GM23338 (cell line): ENCODE data around the gene DRGX. TPM values are rescaled to one million over a fixed set of nuclear protein-coding genes. Genes with fewer than 3 reads are reported as not detected.

Experiments
- ATAC-seq: fragments of 200-7000 bp; cut with Tn5 transposase; 3 replicates; pipeline ENCODE4 v1.9.1; 2020
- DNase-seq: peaks from one replicate; pipeline ENCODE4 v3.0.0-alpha.2; 2015; ENCODE audit warnings: low spot score
- H2AFZ ChIP-seq: fragments of 200-600 bp; sonication (generic); 2 replicates; pipeline ENCODE4 v1.8.0; 2016; ENCODE audit warnings: antibody characterized with exemption, mild to moderate bottlenecking, moderate library complexity
- H3F3A ChIP-seq: fragments of 200-600 bp; sonication (generic); replicated peaks from 2 replicates; pipeline ENCODE4 v1.8.0; 2017; ENCODE audit warnings: antibody characterized with exemption, mixed run types, low read depth
- H3K27ac ChIP-seq: fragments of 200-600 bp; sonication (generic); 2 replicates; pipeline ENCODE4 v1.6.1; 2016; ENCODE audit warnings: low read depth
- H3K27me3 ChIP-seq: fragments of 200-600 bp; sonication (generic); 2 replicates; pipeline ENCODE4 v1.8.0; 2016; ENCODE audit warnings: mild to moderate bottlenecking, mixed run types, moderate library complexity; ENCODE audit not compliant: insufficient read depth
- H3K36me3 ChIP-seq: fragments of 200-600 bp; sonication (generic); 2 replicates; pipeline ENCODE4 v1.8.0; 2016; ENCODE audit warnings: mild to moderate bottlenecking; ENCODE audit not compliant: insufficient read depth
- H3K4me1 ChIP-seq: fragments of 200-600 bp; sonication (generic); 2 replicates; pipeline ENCODE4 v1.8.0; 2016; ENCODE audit warnings: mild to moderate bottlenecking, moderate library complexity; ENCODE audit not compliant: insufficient read depth
- H3K4me2 ChIP-seq: fragments of 200-600 bp; sonication (generic); 2 replicates; pipeline ENCODE4 v1.7.1; 2017; ENCODE audit warnings: mixed run types
- H3K4me3 ChIP-seq: fragments of 200-600 bp; sonication (generic); 2 replicates; pipeline ENCODE4 v1.6.1; 2016; ENCODE audit warnings: mixed run types
- H3K79me2 ChIP-seq: fragments of 200-600 bp; sonication (generic); replicated peaks from 2 replicates; pipeline ENCODE4 v1.8.0; 2017; ENCODE audit warnings: mild to moderate bottlenecking; ENCODE audit not compliant: insufficient read depth
- H3K9me2 ChIP-seq: fragments of 200-600 bp; sonication (generic); 2 replicates; pipeline ENCODE4 v1.8.0; 2017; ENCODE audit not compliant: insufficient read depth
- H4K20me1 ChIP-seq: fragments of 200-600 bp; sonication (generic); replicated peaks from 2 replicates; pipeline ENCODE4 v1.8.0; 2017; ENCODE audit warnings: mild to moderate bottlenecking; ENCODE audit not compliant: insufficient read depth
- H3K27ac Mint-ChIP-seq: 2 replicates; pipeline ENCODE4 v1.8.0; 2020; ENCODE audit warnings: inconsistent platforms, mild to moderate bottlenecking, moderate library complexity, mixed read lengths
- H3K27me3 Mint-ChIP-seq: 3 replicates; pipeline ENCODE4 v1.8.0; 2022; ENCODE audit warnings: low read depth, mild to moderate bottlenecking, moderate library complexity, mixed read lengths, inconsistent platforms; ENCODE audit not compliant: insufficient read depth, poor library complexity
- H3K36me3 Mint-ChIP-seq: 3 replicates; pipeline ENCODE4 v1.8.0; 2021; ENCODE audit warnings: low read depth, mild to moderate bottlenecking, inconsistent platforms, moderate library complexity, mixed read lengths
- H3K4me1 Mint-ChIP-seq: 3 replicates; pipeline ENCODE4 v1.8.0; 2020; ENCODE audit warnings: mild to moderate bottlenecking, inconsistent platforms, mixed read lengths
- H3K4me3 Mint-ChIP-seq: 3 replicates; pipeline ENCODE4 v1.8.0; 2021; ENCODE audit warnings: moderate library complexity, mild to moderate bottlenecking, inconsistent platforms, mixed read lengths
- H3K9me3 Mint-ChIP-seq: 3 replicates; pipeline ENCODE4 v1.8.0; 2020; ENCODE audit warnings: moderate library complexity, mild to moderate bottlenecking, inconsistent platforms, mixed read lengths
- CREB1 ChIP-seq: fragments of 250-450 bp; sonication (Bioruptor Pico); IDR thresholded peaks from 2 replicates; pipeline ENCODE4 v1.5.0; 2020; ENCODE audit warnings: low read depth, mild to moderate bottlenecking, moderate library complexity
- EZH2 ChIP-seq: fragments of 200-600 bp; sonication (generic); IDR thresholded peaks from one replicate; pipeline ENCODE4 v1.8.0; 2017; ENCODE audit warnings: antibody characterized with exemption, mild to moderate bottlenecking, low read depth; ENCODE audit not compliant: unreplicated experiment
- NANOG ChIP-seq: IDR thresholded peaks from 2 replicates; pipeline ENCODE4 v1.6.1; 2016; ENCODE audit warnings: antibody characterized with exemption, borderline replicate concordance
- POLR2AphosphoS5 ChIP-seq: IDR thresholded peaks from 2 replicates; pipeline ENCODE4 v1.6.1; 2016; ENCODE audit warnings: antibody characterized with exemption, low read depth
- STAT1 ChIP-seq: IDR thresholded peaks from one replicate; pipeline ENCODE4 v1.6.1; 2016; ENCODE audit warnings: antibody characterized with exemption; ENCODE audit not compliant: unreplicated experiment
- ZNF114 ChIP-seq: fragments of 250-450 bp; sonication (Bioruptor Pico); IDR thresholded peaks from 2 replicates; pipeline ENCODE4 v1.5.0; 2020; ENCODE audit warnings: mild to moderate bottlenecking, moderate library complexity
- ZNF331 ChIP-seq: fragments of 250-450 bp; sonication (Bioruptor Pico); IDR thresholded peaks from 2 replicates; pipeline ENCODE4 v1.5.0; 2020; ENCODE audit warnings: low read depth, mild to moderate bottlenecking, moderate library complexity
- polyA plus RNA-seq: library from polyadenylated mRNA; unstranded; fragments of >200 nt; fragmentation: Nextera tagmentation; extraction: Ambion mirVana; gene quantifications from 2 replicates; pipeline ENCODE4 v1.2.1, GENCODE V29; 2016
- total RNA-seq: library from RNA; depleted of rRNA; stranded (reverse); fragments of >200 nt; shearing (Covaris generic); gene quantifications from 2 replicates; pipeline ENCODE4 v1.2.3, GENCODE V29; 2014
- TF ChIP-seq, protein P1 (sequence below): fragments of 250-450 bp; sonication (Bioruptor Pico); IDR thresholded peaks from 2 replicates; pipeline ENCODE4 v1.5.0; 2020; ENCODE audit warnings: mild to moderate bottlenecking, moderate library complexity
- TF ChIP-seq, protein P2 (sequence below): IDR thresholded peaks from one replicate; pipeline ENCODE4 v1.6.1; 2018; ENCODE audit warnings: antibody characterized with exemption; ENCODE audit not compliant: unreplicated experiment
- TF ChIP-seq, protein P3 (sequence below): IDR thresholded peaks from 2 replicates; pipeline ENCODE4 v1.6.1; 2016; ENCODE audit warnings: antibody characterized with exemption

The DRGX gene
- total and polyA plus RNA-seq, 2 experiments from 2014 or later, result not detected

DNA sequence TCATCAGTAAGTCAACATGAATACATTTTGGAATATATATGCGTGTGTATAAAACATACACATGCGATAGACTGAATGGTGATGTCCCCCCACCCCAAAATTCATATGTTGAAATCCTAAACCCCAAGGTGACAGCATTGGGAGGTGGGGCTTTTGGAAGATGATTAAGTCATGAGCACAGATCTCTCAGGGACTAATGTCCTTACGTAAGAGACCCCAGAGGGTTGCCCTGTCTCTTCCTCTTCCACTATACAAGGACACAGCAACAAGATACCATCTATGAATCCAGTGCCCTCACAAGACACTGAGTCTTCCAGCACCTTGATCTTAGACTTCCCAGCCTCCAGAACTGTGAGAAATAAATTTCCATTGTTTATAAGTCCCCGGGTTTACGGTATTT is 22.5 kb downstream of the DRGX start (continued):
- TF ChIP-seq, protein P1, sequence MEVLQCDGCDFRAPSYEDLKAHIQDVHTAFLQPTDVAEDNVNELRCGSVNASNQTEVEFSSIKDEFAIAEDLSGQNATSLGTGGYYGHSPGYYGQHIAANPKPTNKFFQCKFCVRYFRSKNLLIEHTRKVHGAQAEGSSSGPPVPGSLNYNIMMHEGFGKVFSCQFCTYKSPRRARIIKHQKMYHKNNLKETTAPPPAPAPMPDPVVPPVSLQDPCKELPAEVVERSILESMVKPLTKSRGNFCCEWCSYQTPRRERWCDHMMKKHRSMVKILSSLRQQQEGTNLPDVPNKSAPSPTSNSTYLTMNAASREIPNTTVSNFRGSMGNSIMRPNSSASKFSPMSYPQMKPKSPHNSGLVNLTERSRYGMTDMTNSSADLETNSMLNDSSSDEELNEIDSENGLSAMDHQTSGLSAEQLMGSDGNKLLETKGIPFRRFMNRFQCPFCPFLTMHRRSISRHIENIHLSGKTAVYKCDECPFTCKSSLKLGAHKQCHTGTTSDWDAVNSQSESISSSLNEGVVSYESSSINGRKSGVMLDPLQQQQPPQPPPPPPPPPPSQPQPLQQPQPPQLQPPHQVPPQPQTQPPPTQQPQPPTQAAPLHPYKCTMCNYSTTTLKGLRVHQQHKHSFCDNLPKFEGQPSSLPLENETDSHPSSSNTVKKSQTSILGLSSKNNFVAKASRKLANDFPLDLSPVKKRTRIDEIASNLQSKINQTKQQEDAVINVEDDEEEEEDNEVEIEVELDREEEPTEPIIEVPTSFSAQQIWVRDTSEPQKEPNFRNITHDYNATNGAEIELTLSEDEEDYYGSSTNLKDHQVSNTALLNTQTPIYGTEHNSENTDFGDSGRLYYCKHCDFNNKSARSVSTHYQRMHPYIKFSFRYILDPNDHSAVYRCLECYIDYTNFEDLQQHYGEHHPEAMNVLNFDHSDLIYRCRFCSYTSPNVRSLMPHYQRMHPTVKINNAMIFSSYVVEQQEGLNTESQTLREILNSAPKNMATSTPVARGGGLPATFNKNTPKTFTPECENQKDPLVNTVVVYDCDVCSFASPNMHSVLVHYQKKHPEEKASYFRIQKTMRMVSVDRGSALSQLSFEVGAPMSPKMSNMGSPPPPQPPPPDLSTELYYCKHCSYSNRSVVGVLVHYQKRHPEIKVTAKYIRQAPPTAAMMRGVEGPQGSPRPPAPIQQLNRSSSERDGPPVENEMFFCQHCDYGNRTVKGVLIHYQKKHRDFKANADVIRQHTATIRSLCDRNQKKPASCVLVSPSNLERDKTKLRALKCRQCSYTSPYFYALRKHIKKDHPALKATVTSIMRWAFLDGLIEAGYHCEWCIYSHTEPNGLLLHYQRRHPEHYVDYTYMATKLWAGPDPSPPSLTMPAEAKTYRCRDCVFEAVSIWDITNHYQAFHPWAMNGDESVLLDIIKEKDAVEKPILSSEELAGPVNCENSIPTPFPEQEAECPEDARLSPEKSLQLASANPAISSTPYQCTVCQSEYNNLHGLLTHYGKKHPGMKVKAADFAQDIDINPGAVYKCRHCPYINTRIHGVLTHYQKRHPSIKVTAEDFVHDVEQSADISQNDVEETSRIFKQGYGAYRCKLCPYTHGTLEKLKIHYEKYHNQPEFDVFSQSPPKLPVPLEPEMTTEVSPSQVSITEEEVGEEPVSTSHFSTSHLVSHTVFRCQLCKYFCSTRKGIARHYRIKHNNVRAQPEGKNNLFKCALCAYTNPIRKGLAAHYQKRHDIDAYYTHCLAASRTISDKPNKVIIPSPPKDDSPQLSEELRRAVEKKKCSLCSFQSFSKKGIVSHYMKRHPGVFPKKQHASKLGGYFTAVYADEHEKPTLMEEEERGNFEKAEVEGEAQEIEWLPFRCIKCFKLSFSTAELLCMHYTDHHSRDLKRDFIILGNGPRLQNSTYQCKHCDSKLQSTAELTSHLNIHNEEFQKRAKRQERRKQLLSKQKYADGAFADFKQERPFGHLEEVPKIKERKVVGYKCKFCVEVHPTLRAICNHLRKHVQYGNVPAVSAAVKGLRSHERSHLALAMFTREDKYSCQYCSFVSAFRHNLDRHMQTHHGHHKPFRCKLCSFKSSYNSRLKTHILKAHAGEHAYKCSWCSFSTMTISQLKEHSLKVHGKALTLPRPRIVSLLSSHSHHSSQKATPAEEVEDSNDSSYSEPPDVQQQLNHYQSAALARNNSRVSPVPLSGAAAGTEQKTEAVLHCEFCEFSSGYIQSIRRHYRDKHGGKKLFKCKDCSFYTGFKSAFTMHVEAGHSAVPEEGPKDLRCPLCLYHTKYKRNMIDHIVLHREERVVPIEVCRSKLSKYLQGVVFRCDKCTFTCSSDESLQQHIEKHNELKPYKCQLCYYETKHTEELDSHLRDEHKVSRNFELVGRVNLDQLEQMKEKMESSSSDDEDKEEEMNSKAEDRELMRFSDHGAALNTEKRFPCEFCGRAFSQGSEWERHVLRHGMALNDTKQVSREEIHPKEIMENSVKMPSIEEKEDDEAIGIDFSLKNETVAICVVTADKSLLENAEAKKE, result no peak

DNA sequence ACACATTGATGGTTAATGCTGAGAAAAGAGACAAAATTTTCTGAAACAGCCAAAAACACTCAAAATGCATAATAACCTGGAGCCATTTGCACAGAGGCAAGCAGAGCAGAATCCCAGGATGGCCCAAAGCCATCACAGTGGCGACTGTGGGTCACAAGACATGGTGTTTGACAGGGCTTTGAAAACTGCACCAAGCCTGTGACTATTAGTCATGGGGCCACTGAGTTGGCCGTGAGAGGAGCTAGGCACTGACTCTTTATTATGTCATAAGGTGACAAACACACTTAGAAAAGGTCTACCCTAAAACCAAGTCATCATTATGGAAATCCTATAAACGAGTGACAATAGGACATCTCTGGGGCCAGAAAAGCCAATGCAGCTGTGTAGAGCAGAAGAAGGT is 23.9 kb downstream of the DRGX start:
- no peaks in the 10 kb centered on the region for H3F3A ChIP-seq
- Mint-ChIP-seq H3K4me1 (no peaks in the 10 kb centered on the region; the same call in 1 of the 3 replicates), H3K36me3 (no peaks in the 10 kb centered on the region), H3K27me3 (peaks cover 7% of the 10 kb centered on the region), H3K9me3 (no peaks in the 10 kb centered on the region), H3K4me3 (no peak overlapping the region), H3K27ac (no peak overlapping the region)
- ATAC-seq (no peak), DNase-seq (no peak)
- H3K27ac ChIP-seq, result no peak overlapping the region
- peaks cover 3% of the 10 kb centered on the region; the same call in 1 of the 2 replicates for H3K9me2 ChIP-seq
- H3K4me1 ChIP-seq, result no peaks in the 10 kb centered on the region
- no peaks in the 10 kb centered on the region for H3K27me3 ChIP-seq
- H3K4me3 ChIP-seq, result no peak overlapping the region
- TF ChIP-seq CREB1 (CRISPR knock-in tag) (no peak), STAT1 (no peak), NANOG (no peak), ZNF331 (CRISPR knock-in tag) (no peak), EZH2 (no peak), ZNF114 (no peak), POLR2AphosphoS5 (no peak)
- TF ChIP-seq, protein P2, sequence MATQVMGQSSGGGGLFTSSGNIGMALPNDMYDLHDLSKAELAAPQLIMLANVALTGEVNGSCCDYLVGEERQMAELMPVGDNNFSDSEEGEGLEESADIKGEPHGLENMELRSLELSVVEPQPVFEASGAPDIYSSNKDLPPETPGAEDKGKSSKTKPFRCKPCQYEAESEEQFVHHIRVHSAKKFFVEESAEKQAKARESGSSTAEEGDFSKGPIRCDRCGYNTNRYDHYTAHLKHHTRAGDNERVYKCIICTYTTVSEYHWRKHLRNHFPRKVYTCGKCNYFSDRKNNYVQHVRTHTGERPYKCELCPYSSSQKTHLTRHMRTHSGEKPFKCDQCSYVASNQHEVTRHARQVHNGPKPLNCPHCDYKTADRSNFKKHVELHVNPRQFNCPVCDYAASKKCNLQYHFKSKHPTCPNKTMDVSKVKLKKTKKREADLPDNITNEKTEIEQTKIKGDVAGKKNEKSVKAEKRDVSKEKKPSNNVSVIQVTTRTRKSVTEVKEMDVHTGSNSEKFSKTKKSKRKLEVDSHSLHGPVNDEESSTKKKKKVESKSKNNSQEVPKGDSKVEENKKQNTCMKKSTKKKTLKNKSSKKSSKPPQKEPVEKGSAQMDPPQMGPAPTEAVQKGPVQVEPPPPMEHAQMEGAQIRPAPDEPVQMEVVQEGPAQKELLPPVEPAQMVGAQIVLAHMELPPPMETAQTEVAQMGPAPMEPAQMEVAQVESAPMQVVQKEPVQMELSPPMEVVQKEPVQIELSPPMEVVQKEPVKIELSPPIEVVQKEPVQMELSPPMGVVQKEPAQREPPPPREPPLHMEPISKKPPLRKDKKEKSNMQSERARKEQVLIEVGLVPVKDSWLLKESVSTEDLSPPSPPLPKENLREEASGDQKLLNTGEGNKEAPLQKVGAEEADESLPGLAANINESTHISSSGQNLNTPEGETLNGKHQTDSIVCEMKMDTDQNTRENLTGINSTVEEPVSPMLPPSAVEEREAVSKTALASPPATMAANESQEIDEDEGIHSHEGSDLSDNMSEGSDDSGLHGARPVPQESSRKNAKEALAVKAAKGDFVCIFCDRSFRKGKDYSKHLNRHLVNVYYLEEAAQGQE, result no peak
- TF ChIP-seq, protein P3, sequence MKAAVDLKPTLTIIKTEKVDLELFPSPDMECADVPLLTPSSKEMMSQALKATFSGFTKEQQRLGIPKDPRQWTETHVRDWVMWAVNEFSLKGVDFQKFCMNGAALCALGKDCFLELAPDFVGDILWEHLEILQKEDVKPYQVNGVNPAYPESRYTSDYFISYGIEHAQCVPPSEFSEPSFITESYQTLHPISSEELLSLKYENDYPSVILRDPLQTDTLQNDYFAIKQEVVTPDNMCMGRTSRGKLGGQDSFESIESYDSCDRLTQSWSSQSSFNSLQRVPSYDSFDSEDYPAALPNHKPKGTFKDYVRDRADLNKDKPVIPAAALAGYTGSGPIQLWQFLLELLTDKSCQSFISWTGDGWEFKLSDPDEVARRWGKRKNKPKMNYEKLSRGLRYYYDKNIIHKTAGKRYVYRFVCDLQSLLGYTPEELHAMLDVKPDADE, result no peak
- no peaks in the 10 kb centered on the region for H3K79me2 ChIP-seq
- no peaks in the 10 kb centered on the region for H4K20me1 ChIP-seq
- no peaks in the 10 kb centered on the region for H3K36me3 ChIP-seq
- no peak overlapping the region for H2AFZ ChIP-seq
- H3K4me2 ChIP-seq, result no peak overlapping the region
